CD14-positive monocyte (primary cell): ENCODE results near the gene C6orf163. TPM values are rescaled to one million over a fixed set of nuclear protein-coding genes. Genes with fewer than 3 reads are reported as not detected.

Experiments
- DNase-seq, 3 donors: peaks; one replicate each; pipeline ENCODE4 v3.0.0-alpha.2; 2011 to 2022
- H2AFZ ChIP-seq: 2 replicates; pipeline ENCODE4 v1.6.0; 2012; ENCODE audit warnings: mild to moderate bottlenecking, low read depth, low read length, inconsistent platforms; ENCODE audit not compliant: insufficient read depth, poor library complexity, severe bottlenecking
- H3K27ac ChIP-seq, 2 donors: 1 replicate in 1 of 2; 2 replicates in 1 of 2; pipeline ENCODE4 v1.5.1; 2012 to 2013; ENCODE audit warnings: low read length in 2 of 2, control low read depth in 1 of 2, inconsistent platforms in 1 of 2, low read depth in 1 of 2, mild to moderate bottlenecking in 1 of 2
- H3K27me3 ChIP-seq, 2 donors: one replicate each; pipeline versions ENCODE4 v1.6.0 to v1.6.1; 2011 to 2013; ENCODE audit warnings: low read length in 2 of 2; ENCODE audit not compliant: control insufficient read depth in 2 of 2, insufficient read depth in 2 of 2
- H3K36me3 ChIP-seq, 2 donors: replicated peaks in 1 of 2; 1 replicate in 1 of 2; 2 replicates in 1 of 2; pipeline versions ENCODE4 v1.5.1 to v1.6.1; 2012 to 2013; ENCODE audit warnings: low read length in 2 of 2, control low read depth in 1 of 2, inconsistent platforms in 1 of 2, mild to moderate bottlenecking in 1 of 2; ENCODE audit not compliant: insufficient read depth in 2 of 2, control insufficient read depth in 1 of 2
- H3K4me1 ChIP-seq, 2 donors: 1 replicate in 1 of 2; 2 replicates in 1 of 2; pipeline versions ENCODE4 v1.5.1 to v1.6.1; 2012 to 2013; ENCODE audit warnings: low read length in 2 of 2, control low read depth in 1 of 2, inconsistent platforms in 1 of 2, mild to moderate bottlenecking in 1 of 2, moderate library complexity in 1 of 2; ENCODE audit not compliant: insufficient read depth in 2 of 2, control insufficient read depth in 1 of 2
- H3K4me2 ChIP-seq: replicated peaks from 2 replicates; pipeline ENCODE3; 2012; ENCODE audit warnings: low read length, moderate library complexity, mild to moderate bottlenecking; ENCODE audit not compliant: poor library complexity, severe bottlenecking; ENCODE audit errors: extremely low read depth
- H3K4me3 ChIP-seq, 3 experiments: fragments of 200-600 bp in 1 of 3; sonication (generic) in 1 of 3; replicated peaks in 1 of 3; 1 replicate in 2 of 3; 2 replicates in 1 of 3; pipeline ENCODE4 v1.5.1; 2011 to 2013; ENCODE audit warnings: low read length in 3 of 3, mild to moderate bottlenecking in 3 of 3, control low read depth in 2 of 3, low read depth in 2 of 3, inconsistent platforms in 1 of 3, moderate library complexity in 1 of 3
- H3K79me2 ChIP-seq: 2 replicates; pipeline ENCODE4 v1.6.0; 2012; ENCODE audit warnings: mild to moderate bottlenecking, control low read depth, inconsistent platforms, low read length, moderate library complexity; ENCODE audit not compliant: insufficient read depth
- H3K9ac ChIP-seq: 2 replicates; pipeline ENCODE4 v1.6.0; 2017; ENCODE audit warnings: low read length, mild to moderate bottlenecking; ENCODE audit not compliant: insufficient read depth, poor library complexity, severe bottlenecking
- H3K9me3 ChIP-seq, 2 donors: replicated peaks in 1 of 2; 1 replicate in 1 of 2; 2 replicates in 1 of 2; pipeline versions ENCODE4 v1.5.1 to v1.6.1; 2012 to 2013; ENCODE audit warnings: low read length in 2 of 2, control low read depth in 1 of 2; ENCODE audit not compliant: control insufficient read depth in 1 of 2, insufficient read depth in 1 of 2
- H4K20me1 ChIP-seq: 2 replicates; pipeline ENCODE4 v1.6.0; 2012; ENCODE audit warnings: mild to moderate bottlenecking, low read length, control low read depth, moderate library complexity; ENCODE audit not compliant: insufficient read depth
- H3K27ac Mint-ChIP-seq, 7 donors: one replicate each; pipeline ENCODE4 v1.8.0; 2020; ENCODE audit warnings: mild to moderate bottlenecking in 7 of 7, mixed read lengths in 7 of 7, moderate library complexity in 6 of 7, inconsistent platforms in 2 of 7
- H3K27me3 Mint-ChIP-seq, 3 donors: one replicate each; pipeline ENCODE4 v1.8.0; 2021 to 2022; ENCODE audit warnings: low read depth in 3 of 3, mild to moderate bottlenecking in 3 of 3, mixed read lengths in 3 of 3, moderate library complexity in 3 of 3, inconsistent platforms in 1 of 3
- H3K36me3 Mint-ChIP-seq, 2 donors: one replicate each; pipeline ENCODE4 v1.8.0; 2020; ENCODE audit warnings: mixed read lengths in 2 of 2, inconsistent platforms in 1 of 2, mild to moderate bottlenecking in 1 of 2
- H3K4me1 Mint-ChIP-seq: one replicate; pipeline ENCODE4 v1.8.0; 2020; ENCODE audit warnings: mild to moderate bottlenecking, mixed read lengths
- H3K4me3 Mint-ChIP-seq, 2 donors: one replicate each; pipeline ENCODE4 v1.8.0; 2020; ENCODE audit warnings: mild to moderate bottlenecking in 2 of 2, mixed read lengths in 2 of 2, moderate library complexity in 1 of 2
- H3K9me3 Mint-ChIP-seq, 7 donors: one replicate each; pipeline ENCODE4 v1.8.0; 2020 to 2022; ENCODE audit warnings: mixed read lengths in 7 of 7, mild to moderate bottlenecking in 6 of 7, moderate library complexity in 6 of 7, inconsistent platforms in 2 of 7
- WGBS: methylation state at CpG from one replicate; pipeline ENCODE4 v1.1.5; 2013; ENCODE audit warnings: missing lambda C conversion rate; ENCODE audit not compliant: insufficient coverage; 5-methylcytosine and 5-hydroxymethylcytosine counted together
- intact Hi-C, 2 donors: fragments of 100-400 bp; cut with micrococcal nuclease; formaldehyde crosslinking; loops; one replicate each; pipeline versions ENCODE4 v1.15.0 to v1.15.1; 2023
- polyA plus RNA-seq, 3 donors: library from polyadenylated mRNA; depleted of rRNA in 1 of 3; unstranded in 2 of 3; stranded (reverse) in 1 of 3; fragments of 300-500 nt in 2 of 3; fragments of >200 nt in 1 of 3; fragmentation: Illumina TruSeq in 2 of 3; gene quantifications; 1 replicate in 2 of 3; 2 replicates in 1 of 3; pipeline ENCODE4 v1.2.3, GENCODE V29; 2012 to 2021
- TF ChIP-seq, protein P1 (sequence below): fragments of 200-600 bp; IDR thresholded peaks from one replicate; pipeline ENCODE4 v1.8.0; 2022; ENCODE audit warnings: antibody characterized with exemption, mild to moderate bottlenecking

Gene C6orf163
- polyA plus RNA-seq, 3 donors, result 0.26 to 0.27 TPM; not detected in 1

DNA sequence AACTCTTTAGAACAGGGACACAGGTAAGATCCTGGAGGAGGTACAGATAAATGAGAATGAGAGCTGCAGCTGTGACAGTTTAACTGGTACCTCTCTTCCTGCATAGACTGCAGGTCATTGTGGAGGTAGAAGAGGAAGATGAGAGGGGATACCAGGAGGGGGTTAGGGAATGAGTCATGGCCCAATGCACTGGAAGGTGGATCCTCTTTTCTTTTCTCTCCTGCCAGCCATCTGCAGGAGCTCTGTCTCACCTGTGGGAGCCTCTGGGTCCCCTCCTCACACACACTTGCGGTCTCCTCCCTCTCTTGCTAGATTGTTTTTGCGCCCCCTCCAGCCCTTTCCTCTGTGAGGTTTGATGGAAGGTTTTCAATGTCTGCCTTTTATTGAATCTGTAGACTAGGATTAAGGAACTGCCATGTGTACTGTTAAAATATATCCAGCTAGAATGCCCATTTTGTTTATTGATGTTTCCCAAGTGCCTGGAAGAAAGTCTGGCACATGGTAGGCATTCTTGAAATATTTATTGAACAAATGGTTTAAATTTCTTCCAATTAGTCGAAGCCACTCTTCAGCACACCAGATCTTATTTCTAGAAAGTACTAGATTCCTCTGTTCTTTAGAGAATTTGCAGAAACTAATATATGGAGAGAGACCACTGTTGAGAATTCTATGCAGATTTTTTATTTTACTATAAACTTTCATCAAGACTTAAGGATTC lies 13.0 kb downstream of the C6orf163 start:
- no peak for DNase-seq
- H3K4me3 Mint-ChIP-seq, result peak overlapping the region in 1 of 2 donors; percentile 21
- no peaks in the 10 kb centered on the region for H3K4me1 Mint-ChIP-seq
- Histone ChIP-seq H3K4me2 (no peak overlapping the region), H2AFZ (no peak overlapping the region), H3K27ac (no peak overlapping the region), H3K4me3 (no peak overlapping the region), H3K4me1 (no peaks in the 10 kb centered on the region), H3K27me3 (no peaks in the 10 kb centered on the region), H3K79me2 (no peaks in the 10 kb centered on the region), H3K36me3 (no peaks in the 10 kb centered on the region), H4K20me1 (no peaks in the 10 kb centered on the region), H3K9me3 (no peaks in the 10 kb centered on the region), H3K9ac (no peak overlapping the region)
- H3K9me3 Mint-ChIP-seq, result peaks cover 0 to 2% (median 0%) of the 10 kb centered on the region in 7 donors
- WGBS, result no CpG with 5 or more reads among the region's 3 CpGs
- peaks cover 0 to 2% of the 10 kb centered on the region in 2 donors for H3K36me3 Mint-ChIP-seq
- H3K27me3 Mint-ChIP-seq, result no peaks in the 10 kb centered on the region
- H3K27ac Mint-ChIP-seq, result no peak overlapping the region
- TF ChIP-seq, protein P1, sequence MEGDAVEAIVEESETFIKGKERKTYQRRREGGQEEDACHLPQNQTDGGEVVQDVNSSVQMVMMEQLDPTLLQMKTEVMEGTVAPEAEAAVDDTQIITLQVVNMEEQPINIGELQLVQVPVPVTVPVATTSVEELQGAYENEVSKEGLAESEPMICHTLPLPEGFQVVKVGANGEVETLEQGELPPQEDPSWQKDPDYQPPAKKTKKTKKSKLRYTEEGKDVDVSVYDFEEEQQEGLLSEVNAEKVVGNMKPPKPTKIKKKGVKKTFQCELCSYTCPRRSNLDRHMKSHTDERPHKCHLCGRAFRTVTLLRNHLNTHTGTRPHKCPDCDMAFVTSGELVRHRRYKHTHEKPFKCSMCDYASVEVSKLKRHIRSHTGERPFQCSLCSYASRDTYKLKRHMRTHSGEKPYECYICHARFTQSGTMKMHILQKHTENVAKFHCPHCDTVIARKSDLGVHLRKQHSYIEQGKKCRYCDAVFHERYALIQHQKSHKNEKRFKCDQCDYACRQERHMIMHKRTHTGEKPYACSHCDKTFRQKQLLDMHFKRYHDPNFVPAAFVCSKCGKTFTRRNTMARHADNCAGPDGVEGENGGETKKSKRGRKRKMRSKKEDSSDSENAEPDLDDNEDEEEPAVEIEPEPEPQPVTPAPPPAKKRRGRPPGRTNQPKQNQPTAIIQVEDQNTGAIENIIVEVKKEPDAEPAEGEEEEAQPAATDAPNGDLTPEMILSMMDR, result no peak
- intact Hi-C loops, result no loop called here

DNA sequence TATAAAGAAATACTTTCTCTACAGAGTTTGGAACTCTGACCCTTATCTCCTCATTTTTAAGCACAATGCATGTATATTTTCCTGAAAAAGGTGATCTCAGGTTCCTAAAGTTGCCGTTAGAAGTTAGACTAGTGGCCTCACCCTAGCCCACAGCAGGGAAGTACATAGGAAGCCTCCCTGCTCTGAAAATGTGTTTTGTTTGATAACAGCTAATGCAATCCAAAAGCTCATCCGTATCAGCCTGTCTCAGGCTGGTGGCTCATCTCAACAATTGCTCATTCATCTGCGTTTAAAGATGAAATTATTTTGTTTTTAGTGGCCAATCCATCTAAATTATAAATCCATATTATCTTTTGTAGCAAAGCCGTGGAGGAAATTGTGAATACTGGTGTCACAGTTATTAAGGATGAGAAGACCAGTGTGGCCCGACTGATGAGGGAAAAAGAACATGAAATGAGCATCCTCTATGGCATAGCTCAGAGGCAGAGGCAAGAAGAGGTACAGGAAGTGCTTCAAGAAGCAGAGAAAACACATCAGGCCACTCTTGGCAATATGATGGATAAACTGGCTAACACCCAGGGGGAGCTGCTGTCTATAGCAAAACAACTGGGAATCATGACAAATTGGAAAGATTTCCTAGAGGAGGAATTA lies 20.1 kb downstream of the C6orf163 start:
- Histone ChIP-seq H3K4me1 (no peaks in the 10 kb centered on the region), H4K20me1 (no peaks in the 10 kb centered on the region), H3K79me2 (no peaks in the 10 kb centered on the region), H2AFZ (no peak overlapping the region), H3K4me2 (no peak overlapping the region), H3K9ac (no peak overlapping the region), H3K27ac (no peak overlapping the region), H3K36me3 (no peaks in the 10 kb centered on the region), H3K27me3 (no peaks in the 10 kb centered on the region), H3K9me3 (peaks cover 6 to 16% of the 10 kb centered on the region in 2 donors), H3K4me3 (no peak overlapping the region)
- no peak for DNase-seq
- 100% methylated on average over 1 of the region's 5 CpGs for WGBS
- Mint-ChIP-seq H3K9me3 (peaks cover 11 to 30% (median 22%) of the 10 kb centered on the region in 7 donors), H3K4me1 (no peaks in the 10 kb centered on the region), H3K36me3 (peaks cover 0 to 2% of the 10 kb centered on the region in 2 donors), H3K27ac (no peak overlapping the region), H3K4me3 (no peak overlapping the region), H3K27me3 (peaks cover 0 to 1% (median 0%) of the 10 kb centered on the region in 3 donors)
- TF ChIP-seq, protein P1, result no peak
- intact Hi-C loops, result no loop called here
